ENCODE results near the gene CFAP45.

CFAP45 gene

GRCh38 chr1:159856576-159856975, 43.4 kb downstream of the CFAP45 start:
- in situ Hi-C loops (cut with MboI; ENCODE audit: low sequenced_read_pairs) = no loop called here

- in situ Hi-C loops (cut with MboI; ENCODE audit: low sequenced_read_pairs) = no loop called here
Measured at GRCh38 chr1:159855709-159856108, 44.3 kb downstream of the CFAP45 start.

GRCh38 chr1:159854693-159855192, 45.2 kb downstream of the CFAP45 start:
- in situ Hi-C loops (cut with MboI; ENCODE audit: low sequenced_read_pairs) = no loop called here

DNA sequence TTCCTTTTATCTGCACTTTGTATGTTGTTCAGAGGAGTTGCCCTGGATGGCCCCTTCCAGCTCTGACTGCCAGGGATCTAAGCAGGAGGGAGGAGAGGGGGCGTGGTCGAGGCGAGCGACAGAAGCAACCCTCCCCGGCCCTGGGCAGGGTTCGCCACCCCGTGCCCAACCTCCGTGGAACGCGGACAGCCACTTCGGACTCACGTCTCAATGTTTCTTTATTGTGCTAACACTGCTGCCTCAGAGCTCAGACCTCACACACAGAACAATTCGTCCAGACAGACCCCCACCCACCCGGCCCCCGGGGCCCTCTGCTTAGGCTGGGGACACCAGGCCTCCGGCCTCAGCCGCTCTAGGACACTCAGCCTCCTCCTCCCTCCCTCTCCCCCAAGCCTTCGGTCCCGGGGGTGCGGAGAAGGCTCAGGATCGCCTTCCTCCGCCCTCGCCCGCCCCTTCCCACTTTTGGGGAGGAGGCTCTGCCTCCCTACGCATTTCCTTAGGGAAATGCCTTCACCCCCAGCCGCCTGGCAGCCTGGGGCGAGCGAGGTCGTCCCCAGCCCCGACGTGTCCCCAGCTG, 45.8 kb downstream of the CFAP45 start:
- in situ Hi-C loops (cut with MboI; ENCODE audit: low sequenced_read_pairs) = no loop called here

GRCh38 chr1:159853417-159854115, 46.4 kb downstream of the CFAP45 start:
- in situ Hi-C loops (cut with MboI; ENCODE audit: low sequenced_read_pairs) = no loop called here

DNA sequence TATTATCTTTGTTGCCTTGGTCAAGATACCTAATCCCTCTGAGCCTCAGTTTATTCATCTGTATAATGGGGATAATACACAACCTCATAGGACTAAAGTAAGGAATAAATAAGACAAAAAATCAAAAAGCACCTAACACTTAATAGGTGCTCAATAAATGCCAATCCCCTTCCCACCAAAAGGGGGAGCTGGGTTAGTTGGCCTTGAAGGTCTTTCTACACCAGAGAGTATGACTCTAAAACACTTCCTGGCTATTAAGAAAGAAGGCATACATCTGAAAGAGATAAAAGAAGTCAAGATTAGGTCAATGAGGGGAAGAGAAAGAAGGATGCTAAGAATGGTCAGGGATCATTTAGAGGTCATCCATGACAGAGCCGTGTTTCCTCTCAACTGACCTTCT, 48.6 kb downstream of the CFAP45 start:
- in situ Hi-C loops (cut with MboI; ENCODE audit: low sequenced_read_pairs) = no loop called here

DNA sequence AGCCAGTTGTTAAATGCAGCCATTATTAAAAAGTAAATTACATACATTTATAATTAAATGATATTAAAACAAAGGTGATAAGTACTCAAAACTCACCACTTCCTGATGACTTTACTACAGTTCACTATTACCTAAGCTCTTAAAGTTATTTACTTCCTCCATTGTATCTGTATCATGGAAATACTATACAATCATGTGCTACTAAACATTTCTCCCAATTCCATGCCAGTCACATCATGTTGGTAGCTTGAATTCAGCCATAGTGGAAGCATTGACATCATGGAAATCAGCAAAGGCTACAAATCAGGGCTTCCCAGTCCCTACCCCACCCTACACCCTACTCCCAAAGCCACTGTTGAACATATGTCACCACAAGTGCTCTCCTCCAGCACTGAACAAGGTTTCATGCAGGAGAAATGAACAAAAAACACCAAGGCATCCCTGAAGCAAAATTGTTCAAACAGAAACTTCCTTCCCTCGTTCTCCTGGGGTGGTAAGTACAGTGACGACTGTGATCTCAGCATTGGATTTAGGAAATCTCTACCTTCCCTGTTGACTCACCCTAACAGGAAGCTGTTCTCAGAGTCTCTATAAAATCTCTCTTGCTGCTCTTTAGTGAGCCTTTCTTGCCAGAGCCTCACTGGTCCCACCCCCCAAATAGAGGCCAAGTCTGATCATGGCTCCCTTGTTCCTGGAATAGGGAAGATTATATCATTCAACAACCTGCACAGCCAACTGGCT, 50.2 kb downstream of the CFAP45 start:
- in situ Hi-C loops (cut with MboI; ENCODE audit: low sequenced_read_pairs) = no loop called here

GRCh38 chr1:159848326-159848725, 51.6 kb downstream of the CFAP45 start:
- in situ Hi-C loops (cut with MboI; ENCODE audit: low sequenced_read_pairs) = no loop called here

DNA sequence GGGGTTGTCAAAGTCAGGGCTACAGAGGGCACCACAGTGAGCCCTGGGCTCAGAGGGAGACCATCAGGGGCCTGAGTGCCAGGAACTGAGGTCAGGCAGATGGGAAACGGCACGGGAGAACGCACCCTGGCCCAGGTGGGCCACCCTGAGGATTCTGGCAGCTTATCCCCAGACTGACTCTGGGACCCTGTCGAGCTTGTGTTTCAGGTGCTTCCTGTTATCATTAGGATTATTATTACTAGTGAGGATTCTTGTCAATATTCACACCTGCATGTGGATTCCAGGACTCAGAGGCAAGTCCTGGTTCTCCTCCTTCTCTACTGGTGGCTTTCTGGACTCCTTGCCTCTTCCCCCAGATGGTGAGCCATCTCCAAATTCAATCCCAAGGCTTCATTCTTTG, 52.7 kb downstream of the CFAP45 start:
- in situ Hi-C loops (cut with MboI; ENCODE audit: low sequenced_read_pairs) = no loop called here

GRCh38 chr1:159845751-159846629, 54.0 kb downstream of the CFAP45 start:
- in situ Hi-C loops (cut with MboI; ENCODE audit: low sequenced_read_pairs) = no loop called here

GRCh38 chr1:159843459-159843858, 56.5 kb downstream of the CFAP45 start:
- in situ Hi-C loops (cut with MboI; ENCODE audit: low sequenced_read_pairs) = no loop called here

- in situ Hi-C loops (cut with MboI; ENCODE audit: low sequenced_read_pairs) = no loop called here
Measured at GRCh38 chr1:159841749-159842148, 58.2 kb downstream of the CFAP45 start.

GRCh38 chr1:159839116-159839849, 60.7 kb downstream of the CFAP45 start:
- in situ Hi-C loops (cut with MboI; ENCODE audit: low sequenced_read_pairs) = no loop called here

GRCh38 chr1:159838715-159839114, 61.2 kb downstream of the CFAP45 start:
- in situ Hi-C loops (cut with MboI; ENCODE audit: low sequenced_read_pairs) = no loop called here

DNA sequence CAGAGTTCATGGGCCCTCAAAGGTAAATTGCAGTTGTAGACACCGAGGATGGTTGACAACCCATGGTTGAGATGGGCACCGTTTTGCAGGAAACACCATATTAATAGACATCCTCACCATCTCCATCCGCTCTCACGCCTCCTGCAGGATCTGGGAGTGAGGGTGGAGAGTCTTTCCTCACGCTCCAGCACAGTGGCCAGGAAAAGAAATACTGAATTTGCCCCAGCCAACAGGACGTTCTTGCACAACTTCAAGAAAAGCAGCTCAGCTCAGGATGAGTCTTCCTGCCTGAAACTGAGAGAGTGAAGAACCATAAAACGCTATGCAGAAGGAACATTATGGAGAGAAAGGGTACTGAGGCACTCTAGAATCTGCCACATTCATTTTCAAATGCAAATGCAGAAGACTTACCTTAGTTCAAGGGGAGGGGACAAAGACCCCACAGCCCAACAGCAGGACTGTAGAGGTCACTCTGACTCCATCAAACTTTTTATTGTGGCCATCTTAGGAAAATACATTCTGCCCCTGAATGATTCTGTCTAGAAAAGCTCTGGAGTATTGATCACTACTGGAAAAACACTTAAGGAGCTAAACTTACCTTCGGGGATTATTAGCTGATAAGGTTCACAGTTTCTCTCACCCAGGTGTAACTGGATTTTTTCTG, 64.0 kb downstream of the CFAP45 start:
- in situ Hi-C loops (cut with MboI; ENCODE audit: low sequenced_read_pairs) = no loop called here

GRCh38 chr1:159835356-159835755, 64.6 kb downstream of the CFAP45 start:
- in situ Hi-C loops (cut with MboI; ENCODE audit: low sequenced_read_pairs) = no loop called here

GRCh38 chr1:159832309-159832708, 67.7 kb downstream of the CFAP45 start:
- in situ Hi-C loops (cut with MboI; ENCODE audit: low sequenced_read_pairs) = no loop called here

DNA sequence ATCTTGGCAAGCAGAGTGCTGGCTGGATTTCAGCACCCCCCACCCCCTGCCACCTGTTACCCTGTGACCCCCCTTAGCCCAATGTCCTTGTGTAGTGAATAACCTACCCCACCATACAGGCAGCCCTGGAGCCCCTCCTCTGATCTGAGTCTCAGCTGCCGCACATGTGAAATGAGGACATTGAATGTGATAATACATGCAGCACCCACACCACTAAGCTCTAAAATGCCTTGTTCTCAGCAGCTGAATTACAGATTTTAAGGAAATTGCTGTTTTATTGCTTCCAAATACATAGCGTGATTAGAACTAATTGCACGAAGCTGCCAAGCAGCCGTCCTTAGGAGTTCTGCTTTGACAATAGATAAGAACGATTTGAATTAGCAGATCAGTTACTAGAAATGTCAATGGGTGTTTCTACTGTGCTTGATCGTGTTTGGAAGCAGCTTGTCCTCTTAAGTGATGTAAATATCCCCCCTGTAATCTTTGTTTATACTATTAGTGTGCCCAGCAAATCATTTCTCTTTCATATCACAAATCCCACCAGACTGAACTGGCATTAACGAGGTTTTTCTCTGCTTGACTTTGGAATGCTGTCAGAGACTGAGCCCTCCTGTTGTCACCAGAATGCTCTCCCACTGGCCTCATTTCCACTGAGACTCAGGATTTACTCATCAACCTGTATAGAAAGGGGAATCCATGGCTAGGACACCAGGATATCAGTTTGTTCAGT, 68.4 kb downstream of the CFAP45 start:
- in situ Hi-C loops (cut with MboI; ENCODE audit: low sequenced_read_pairs) = no loop called here

DNA sequence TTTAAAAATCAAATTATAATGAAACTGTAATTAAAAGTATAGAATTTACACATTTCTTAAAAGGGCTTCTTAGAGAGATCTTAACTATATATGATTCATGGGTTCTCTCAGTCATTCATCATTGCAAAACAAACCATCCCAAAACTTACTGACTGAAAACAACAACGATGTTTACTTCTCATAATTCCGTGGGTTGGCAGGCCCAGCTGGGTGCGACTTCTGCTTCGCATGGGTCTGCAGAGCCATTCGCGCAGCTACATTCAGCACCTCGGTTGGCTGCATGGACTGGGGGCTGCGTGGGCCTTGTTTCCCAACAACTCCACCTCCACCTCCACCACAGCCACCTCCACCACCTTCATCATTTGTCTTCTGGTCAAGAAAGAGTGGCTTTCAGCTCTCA, 69.2 kb downstream of the CFAP45 start:
- in situ Hi-C loops (cut with MboI; ENCODE audit: low sequenced_read_pairs) = no loop called here
